ENCODE measurements around the gene LAMB4. TPM values are rescaled to one million over a fixed set of nuclear protein-coding genes. Genes with fewer than 3 reads are reported as not detected.

LAMB4 gene
- total RNA-seq, 2 donors from 2014 or later: 0.85 TPM; not detected in 1

- intact Hi-C loops (cut with DNase I): no loop called here
- Histone ChIP-seq H3K9me3 (no peaks in the 10 kb centered on the region), H3K27me3 (replicated peaks; ENCODE audit: insufficient read depth) (no peaks in the 10 kb centered on the region), H3K4me3 (no peak overlapping the region), H3K27ac (no peak overlapping the region), H3K36me3 (no peaks in the 10 kb centered on the region), H3K4me1 (replicated peaks) (no peaks in the 10 kb centered on the region)
- 91% methylated on average over 1 of the region's 1 CpG for WGBS
- no peak for TF ChIP-seq POLR2A (IDR thresholded peaks at IDR 0.05)
- TF ChIP-seq CTCF (IDR thresholded peaks at IDR 0.05): no peak
- TF ChIP-seq POLR2AphosphoS5 (IDR thresholded peaks at IDR 0.05): no peak
- DNase-seq (ENCODE audit: low spot score): no peak
These were observed 75.6 kb downstream of the LAMB4 start for GRCh38 chr7:108054537-108054936.

- TF ChIP-seq POLR2AphosphoS5 (IDR thresholded peaks at IDR 0.05) (no peak), POLR2A (IDR thresholded peaks at IDR 0.05) (no peak), CTCF (IDR thresholded peaks at IDR 0.05) (no peak)
- intact Hi-C loops (cut with DNase I): no loop called here
- no peak for DNase-seq (ENCODE audit: low spot score)
- no peaks in the 10 kb centered on the region for H3K9me3 ChIP-seq
- H3K27ac ChIP-seq: no peak overlapping the region
- no peaks in the 10 kb centered on the region for H3K4me1 ChIP-seq (replicated peaks)
- H3K36me3 ChIP-seq: no peaks in the 10 kb centered on the region
- WGBS: 90% methylated on average over 4 of the region's 4 CpGs
- H3K27me3 ChIP-seq (replicated peaks; ENCODE audit: insufficient read depth): no peaks in the 10 kb centered on the region
- no peak overlapping the region for H3K4me3 ChIP-seq
These were observed 76.9 kb downstream of the LAMB4 start for GRCh38 chr7:108053250-108053649.

GRCh38 chr7:108051454-108051853, 78.7 kb downstream of the LAMB4 start:
- H3K9me3 ChIP-seq: no peaks in the 10 kb centered on the region
- H3K4me3 ChIP-seq: no peak overlapping the region
- H3K4me1 ChIP-seq (replicated peaks): no peaks in the 10 kb centered on the region
- H3K27ac ChIP-seq: no peak overlapping the region
- WGBS: 84% methylated on average over 1 of the region's 1 CpG
- intact Hi-C loops (cut with DNase I): no loop called here
- no peak for DNase-seq (ENCODE audit: low spot score)
- TF ChIP-seq CTCF (IDR thresholded peaks at IDR 0.05): no peak
- TF ChIP-seq POLR2A (IDR thresholded peaks at IDR 0.05): no peak
- TF ChIP-seq POLR2AphosphoS5 (IDR thresholded peaks at IDR 0.05): no peak
- H3K27me3 ChIP-seq (replicated peaks; ENCODE audit: insufficient read depth): no peaks in the 10 kb centered on the region
- no peaks in the 10 kb centered on the region for H3K36me3 ChIP-seq

- no peak for TF ChIP-seq CTCF (IDR thresholded peaks at IDR 0.05)
- TF ChIP-seq POLR2AphosphoS5 (IDR thresholded peaks at IDR 0.05): no peak
- no peak for TF ChIP-seq POLR2A (IDR thresholded peaks at IDR 0.05)
- no peaks in the 10 kb centered on the region for H3K27me3 ChIP-seq (replicated peaks; ENCODE audit: insufficient read depth)
These were observed 80.2 kb downstream of the LAMB4 start for GRCh38 chr7:108049962-108050361.

GRCh38 chr7:108048422-108048821, 81.7 kb downstream of the LAMB4 start:
- 97% methylated on average over 3 of the region's 3 CpGs for WGBS
- DNase-seq (ENCODE audit: low spot score): no peak
- Histone ChIP-seq H3K4me3 (no peak overlapping the region), H3K27ac (no peak overlapping the region), H3K4me1 (replicated peaks) (no peaks in the 10 kb centered on the region), H3K36me3 (no peaks in the 10 kb centered on the region), H3K27me3 (replicated peaks; ENCODE audit: insufficient read depth) (no peaks in the 10 kb centered on the region), H3K9me3 (no peaks in the 10 kb centered on the region)
- TF ChIP-seq CTCF (IDR thresholded peaks at IDR 0.05): no peak
- no peak for TF ChIP-seq POLR2AphosphoS5 (IDR thresholded peaks at IDR 0.05)
- no peak for TF ChIP-seq POLR2A (IDR thresholded peaks at IDR 0.05)
- intact Hi-C loops (cut with DNase I): no loop called here

More at GRCh38 chr7:108049962-108050361, 80.2 kb downstream of the LAMB4 start:
- DNase-seq (ENCODE audit: low spot score): no peak
- WGBS: 84% methylated on average over 3 of the region's 3 CpGs
- no peaks in the 10 kb centered on the region for H3K4me1 ChIP-seq (replicated peaks)
- no peaks in the 10 kb centered on the region for H3K36me3 ChIP-seq
- no peak overlapping the region for H3K27ac ChIP-seq
- H3K4me3 ChIP-seq: no peak overlapping the region
- intact Hi-C loops (cut with DNase I): no loop called here
- no peaks in the 10 kb centered on the region for H3K9me3 ChIP-seq

All from prostate gland (tissue), 2 donors.